ENCODE results near the gene CHMP1B.

DNA sequence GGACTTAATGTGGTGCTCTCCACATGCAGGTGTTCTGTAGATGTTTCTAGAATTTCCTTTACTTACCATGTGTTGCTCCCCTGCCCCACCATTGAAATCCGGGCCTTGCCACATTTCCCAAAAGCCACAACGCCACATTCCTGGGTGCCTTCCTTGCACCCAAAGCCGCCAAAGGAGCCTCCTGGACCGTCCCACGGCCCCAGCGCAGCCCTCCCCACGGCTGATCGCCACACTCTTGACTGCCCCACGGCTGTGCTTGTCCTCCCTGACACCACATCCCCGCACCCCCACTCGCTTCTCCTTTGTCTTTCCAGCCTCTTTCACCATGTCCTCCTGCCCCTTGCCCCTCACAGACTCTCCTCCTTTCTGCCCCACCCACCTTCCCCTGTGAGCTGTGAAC, 40.2 kb upstream of the CHMP1B start:
- TF ChIP-seq POLR2A (IDR thresholded peaks at IDR 0.05) (no peak), CTCF (IDR thresholded peaks at IDR 0.05) (no peak)
